Parathyroid adenoma (tissue), 2 donors: ENCODE measurements around the gene ADAMTSL5.
A peak's percentile ranks its signal among the peaks of the same experiment; 100 is the strongest.

ENCODE experiments used
- H2AFZ ChIP-seq: fragments of 300-600 bp; sonication (generic); one replicate; pipeline ENCODE4 v1.7.0; 2017; ENCODE audit warnings: antibody characterized with exemption, mild to moderate bottlenecking
- H3K27ac ChIP-seq: fragments of 300-600 bp; sonication (generic); one replicate; pipeline ENCODE4 v1.7.0; 2017
- H3K27me3 ChIP-seq: fragments of 300-600 bp; sonication (generic); one replicate; pipeline ENCODE4 v1.7.0; 2017; ENCODE audit warnings: low read length; ENCODE audit not compliant: control insufficient read depth, insufficient read depth
- H3K36me3 ChIP-seq: fragments of 300-600 bp; sonication (generic); one replicate; pipeline ENCODE4 v1.7.0; 2017; ENCODE audit warnings: low read length; ENCODE audit not compliant: control insufficient read depth, insufficient read depth
- H3K4me1 ChIP-seq: fragments of 300-600 bp; sonication (generic); one replicate; pipeline ENCODE4 v1.7.0; 2017; ENCODE audit warnings: control low read depth
- H3K4me2 ChIP-seq: fragments of 300-600 bp; sonication (generic); one replicate; pipeline ENCODE4 v1.7.0; 2017; ENCODE audit warnings: low read length
- H3K4me3 ChIP-seq: fragments of 300-600 bp; sonication (generic); one replicate; pipeline ENCODE4 v1.7.0; 2017; ENCODE audit warnings: low read depth, low read length
- H3K79me2 ChIP-seq: fragments of 300-600 bp; sonication (generic); one replicate; pipeline ENCODE4 v1.7.0; 2017; ENCODE audit warnings: control low read depth
- H3K9ac ChIP-seq: fragments of 300-600 bp; sonication (generic); one replicate; pipeline ENCODE4 v1.7.0; 2017; ENCODE audit warnings: mild to moderate bottlenecking
- H3K9me3 ChIP-seq: fragments of 300-600 bp; sonication (generic); one replicate; pipeline ENCODE4 v1.7.0; 2017; ENCODE audit warnings: low read length; ENCODE audit not compliant: control insufficient read depth
- TF ChIP-seq, protein P1 (sequence below): fragments of 300-600 bp; sonication (generic); IDR thresholded peaks from one replicate; pipeline ENCODE4 v1.7.0; 2017; ENCODE audit warnings: antibody characterized with exemption, mild to moderate bottlenecking
- donor health status: primary hyperparathyroidism.

The ADAMTSL5 gene

GRCh38 chr19:1507192-1507660 is 5.6 kb downstream of the ADAMTSL5 start:
- H3K4me3 ChIP-seq: peak overlapping the region; percentile 58

DNA sequence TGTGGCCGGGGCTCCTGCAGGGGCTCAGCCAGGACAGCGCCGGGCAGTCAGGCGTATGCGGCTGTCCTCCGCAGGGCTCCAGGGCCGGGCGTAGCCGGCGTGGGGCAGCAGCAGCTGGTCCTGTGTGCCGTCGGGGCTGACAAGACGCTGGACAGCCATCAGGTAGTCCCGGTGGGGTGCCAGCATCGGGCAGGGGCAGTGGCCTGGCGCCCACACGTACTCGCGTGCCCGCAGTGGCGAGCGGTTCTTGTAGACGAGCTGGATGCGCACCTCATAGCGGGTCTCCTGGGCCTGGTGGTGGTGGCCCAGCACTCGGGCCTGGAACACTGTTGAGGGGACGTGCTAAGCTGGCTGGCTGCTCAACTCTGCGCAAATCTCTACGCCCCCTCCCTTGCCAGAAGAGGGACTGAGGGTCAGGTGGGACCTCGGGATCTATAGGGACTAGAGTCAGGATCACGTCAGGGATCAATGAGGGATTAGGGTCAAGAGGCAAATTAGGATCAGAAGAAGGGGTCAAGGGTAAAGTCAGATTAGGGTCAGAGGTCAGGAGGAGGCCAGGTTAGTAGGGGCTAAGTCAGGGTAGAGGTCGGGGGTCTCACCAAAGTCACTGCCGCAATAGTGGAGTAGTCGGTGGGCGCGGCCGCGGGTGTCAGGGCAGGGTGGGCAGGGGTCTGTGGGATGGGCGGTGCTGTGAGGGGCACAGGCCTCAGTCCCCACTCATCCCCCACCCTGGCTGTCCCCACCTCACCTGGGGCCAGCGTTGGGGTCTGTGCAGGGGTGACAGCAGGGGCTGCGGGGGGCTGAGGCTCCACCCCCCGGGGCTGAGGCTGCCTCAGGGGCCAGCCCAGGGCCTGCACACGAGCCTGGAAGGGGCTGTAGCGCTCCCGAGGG is 6.6 kb downstream of the ADAMTSL5 start:
- H3K4me2 ChIP-seq: no peak overlapping the region
- TF ChIP-seq, protein P1, sequence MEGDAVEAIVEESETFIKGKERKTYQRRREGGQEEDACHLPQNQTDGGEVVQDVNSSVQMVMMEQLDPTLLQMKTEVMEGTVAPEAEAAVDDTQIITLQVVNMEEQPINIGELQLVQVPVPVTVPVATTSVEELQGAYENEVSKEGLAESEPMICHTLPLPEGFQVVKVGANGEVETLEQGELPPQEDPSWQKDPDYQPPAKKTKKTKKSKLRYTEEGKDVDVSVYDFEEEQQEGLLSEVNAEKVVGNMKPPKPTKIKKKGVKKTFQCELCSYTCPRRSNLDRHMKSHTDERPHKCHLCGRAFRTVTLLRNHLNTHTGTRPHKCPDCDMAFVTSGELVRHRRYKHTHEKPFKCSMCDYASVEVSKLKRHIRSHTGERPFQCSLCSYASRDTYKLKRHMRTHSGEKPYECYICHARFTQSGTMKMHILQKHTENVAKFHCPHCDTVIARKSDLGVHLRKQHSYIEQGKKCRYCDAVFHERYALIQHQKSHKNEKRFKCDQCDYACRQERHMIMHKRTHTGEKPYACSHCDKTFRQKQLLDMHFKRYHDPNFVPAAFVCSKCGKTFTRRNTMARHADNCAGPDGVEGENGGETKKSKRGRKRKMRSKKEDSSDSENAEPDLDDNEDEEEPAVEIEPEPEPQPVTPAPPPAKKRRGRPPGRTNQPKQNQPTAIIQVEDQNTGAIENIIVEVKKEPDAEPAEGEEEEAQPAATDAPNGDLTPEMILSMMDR: no peak
- H3K9me3 ChIP-seq: no peaks in the 10 kb centered on the region
- H3K79me2 ChIP-seq: no peaks in the 10 kb centered on the region
- H3K4me1 ChIP-seq: peaks cover 2% of the 10 kb centered on the region
- H3K9ac ChIP-seq: no peak overlapping the region
- H3K27me3 ChIP-seq: no peaks in the 10 kb centered on the region
- H3K27ac ChIP-seq: no peak overlapping the region
- no peaks in the 10 kb centered on the region for H3K36me3 ChIP-seq
- H3K4me3 ChIP-seq: no peak overlapping the region
- no peak overlapping the region for H2AFZ ChIP-seq

More at GRCh38 chr19:1507192-1507660, 5.6 kb downstream of the ADAMTSL5 start:
- H3K9ac ChIP-seq: no peak overlapping the region
- H3K27ac ChIP-seq: no peak overlapping the region
- no peaks in the 10 kb centered on the region for H3K27me3 ChIP-seq
- no peaks in the 10 kb centered on the region for H3K36me3 ChIP-seq
- H3K79me2 ChIP-seq: no peaks in the 10 kb centered on the region
- H3K9me3 ChIP-seq: no peaks in the 10 kb centered on the region
- TF ChIP-seq, protein P1: no peak
- no peak overlapping the region for H2AFZ ChIP-seq
- H3K4me1 ChIP-seq: peaks cover 2% of the 10 kb centered on the region
- peak overlapping the region; percentile 95 for H3K4me2 ChIP-seq

DNA sequence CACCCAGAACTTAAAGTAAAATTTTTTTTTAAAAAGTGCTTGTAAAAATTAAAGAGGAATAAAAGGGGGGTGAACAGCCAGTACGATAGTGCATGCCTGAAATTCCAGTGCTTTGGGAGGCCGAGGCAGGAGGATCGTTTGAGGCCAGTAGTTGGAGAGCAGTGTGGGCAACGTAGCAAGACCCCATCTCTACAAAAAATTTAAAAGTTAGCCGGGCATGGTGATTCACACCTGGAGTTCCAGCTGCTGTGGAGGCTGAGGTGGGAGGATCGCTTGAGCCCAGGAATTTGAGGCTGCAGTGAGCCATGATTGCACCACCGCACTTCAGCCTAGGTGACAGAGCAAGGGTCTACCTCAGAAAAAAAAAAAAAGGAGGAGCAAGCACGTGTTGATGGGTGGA is 7.8 kb downstream of the ADAMTSL5 start:
- no peak overlapping the region for H3K27ac ChIP-seq
- no peaks in the 10 kb centered on the region for H3K36me3 ChIP-seq
- no peak overlapping the region for H3K4me2 ChIP-seq
- H3K9me3 ChIP-seq: no peaks in the 10 kb centered on the region
- no peaks in the 10 kb centered on the region for H3K79me2 ChIP-seq
- TF ChIP-seq, protein P1: no peak
- H3K4me1 ChIP-seq: peaks cover 2% of the 10 kb centered on the region
- H3K9ac ChIP-seq: no peak overlapping the region
- H3K4me3 ChIP-seq: no peak overlapping the region
- no peaks in the 10 kb centered on the region for H3K27me3 ChIP-seq
- no peak overlapping the region for H2AFZ ChIP-seq

DNA sequence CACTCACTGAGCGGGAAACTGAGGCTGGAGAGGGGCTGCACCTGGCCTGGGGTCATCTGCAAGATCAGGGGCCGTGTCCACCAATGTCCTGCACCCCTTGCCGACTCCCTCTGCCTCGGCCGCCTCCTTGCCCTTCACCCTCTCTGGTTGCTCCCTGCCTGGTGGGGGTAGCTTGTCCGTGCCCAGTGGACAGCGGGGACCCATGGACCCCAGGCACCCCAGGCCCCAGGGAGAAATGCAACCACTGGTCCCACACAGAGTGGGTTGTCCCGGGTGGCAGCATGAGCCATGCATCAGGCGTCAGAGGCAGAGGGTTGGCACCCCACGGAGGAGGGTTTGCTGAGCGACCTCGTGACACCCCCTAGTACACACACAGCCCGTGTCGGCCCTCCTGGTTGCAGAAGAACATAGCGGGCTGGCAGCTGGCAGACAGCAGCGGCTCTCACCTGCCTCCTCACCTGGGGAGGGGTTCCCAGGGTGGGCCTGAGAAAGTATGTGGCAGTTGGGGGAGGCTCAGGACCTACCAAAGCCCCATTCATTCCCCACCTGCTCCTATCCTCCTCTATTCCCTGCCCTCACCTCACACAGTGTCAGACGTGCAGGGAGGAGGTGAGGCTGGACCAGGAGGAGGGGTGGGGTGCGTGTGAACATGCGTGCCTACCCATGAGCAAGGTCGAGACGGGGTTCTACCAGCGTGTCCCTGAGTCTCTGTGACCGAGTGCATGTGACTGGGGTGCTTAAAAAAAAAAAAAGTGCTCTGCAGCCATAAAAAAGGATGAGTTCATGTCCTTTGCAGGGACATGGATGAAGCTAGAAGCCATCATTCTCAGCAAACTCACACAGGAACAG is 8.7 kb downstream of the ADAMTSL5 start:
- H3K9ac ChIP-seq: no peak overlapping the region
- H2AFZ ChIP-seq: no peak overlapping the region
- peaks cover 2% of the 10 kb centered on the region for H3K4me1 ChIP-seq
- no peak overlapping the region for H3K27ac ChIP-seq
- H3K9me3 ChIP-seq: no peaks in the 10 kb centered on the region
- no peak overlapping the region for H3K4me3 ChIP-seq
- no peak overlapping the region for H3K4me2 ChIP-seq
- TF ChIP-seq, protein P1: no peak
- H3K36me3 ChIP-seq: no peaks in the 10 kb centered on the region
- H3K79me2 ChIP-seq: no peaks in the 10 kb centered on the region
- H3K27me3 ChIP-seq: no peaks in the 10 kb centered on the region
